ENCODE results near the gene TP53. TPM values are rescaled to one million over a fixed set of nuclear protein-coding genes. Genes with fewer than 3 reads are reported as not detected.
"Not testable (repeated sequence)": the region's sequence is repeated elsewhere in the genome, so short reads cannot be mapped to it uniquely, and the experiment has no call there.

TP53 gene
- total RNA-seq, 1 experiment from 2014 or later, result 46.2 TPM

- DNase-seq (ENCODE audit: extremely low read depth, low read depth), result no peak
Observed at GRCh38 chr17:7640783-7641182, 46.5 kb downstream of the TP53 start.

GRCh38 chr17:7636163-7636562, 51.1 kb downstream of the TP53 start:
- DNase-seq (ENCODE audit: extremely low read depth, low read depth), result no peak

GRCh38 chr17:7634384-7634783, 52.9 kb downstream of the TP53 start:
- DNase-seq (ENCODE audit: extremely low read depth, low read depth), result peak; percentile 53

- no peak for DNase-seq (ENCODE audit: extremely low read depth, low read depth)
Observed at GRCh38 chr17:7633093-7633492, 54.2 kb downstream of the TP53 start.

- DNase-seq (ENCODE audit: extremely low read depth, low read depth), result peak; percentile 44
Observed at GRCh38 chr17:7632492-7632894, 54.8 kb downstream of the TP53 start.

- no peak for DNase-seq (ENCODE audit: extremely low read depth, low read depth)
Observed at GRCh38 chr17:7631398-7632380, 55.6 kb downstream of the TP53 start.

- DNase-seq (ENCODE audit: extremely low read depth, low read depth), result no peak
Observed at GRCh38 chr17:7629939-7630571, 57.2 kb downstream of the TP53 start, which contains the start of gene SHBG. Gene SHBG, plus strand, starts transcription at chr17:7630135. Its CDS starts 38 bp downstream, at chr17:7630173.

- DNase-seq (ENCODE audit: extremely low read depth, low read depth), result peak; percentile 93
Observed at GRCh38 chr17:7627250-7628121, 59.8 kb downstream of the TP53 start, which contains the start of gene SAT2. Gene SAT2, minus strand, starts transcription at chr17:7627821. Its CDS starts 186 bp downstream, at chr17:7627635.

- no peak for DNase-seq (ENCODE audit: extremely low read depth, low read depth)
Observed at GRCh38 chr17:7626956-7627249, 60.4 kb downstream of the TP53 start.

- DNase-seq (ENCODE audit: extremely low read depth, low read depth), result no peak
Observed at GRCh38 chr17:7626307-7626706, 61.0 kb downstream of the TP53 start.

GRCh38 chr17:7625749-7626148, 61.5 kb downstream of the TP53 start:
- not testable (repeated sequence) for DNase-seq (ENCODE audit: extremely low read depth, low read depth)

- DNase-seq (ENCODE audit: extremely low read depth, low read depth), result no peak
Observed at GRCh38 chr17:7623661-7624060, 63.6 kb downstream of the TP53 start.

GRCh38 chr17:7620835-7621234, 66.5 kb downstream of the TP53 start:
- DNase-seq (ENCODE audit: extremely low read depth, low read depth), result no peak

GRCh38 chr17:7618608-7619007, 68.7 kb downstream of the TP53 start:
- no peak for DNase-seq (ENCODE audit: extremely low read depth, low read depth)

Other genes starting within 250 kb of the TP53 start
- 1.2 TPM in 2 replicates for gene FGF11, start 248.0 kb downstream of the TP53 start, total RNA-seq (2014; rRNA removed; shearing (Covaris generic))
- 3.6 and 3.8 TPM in 2 replicates for gene CHRNB1, start 242.4 kb downstream of the TP53 start, total RNA-seq (2014; rRNA removed; shearing (Covaris generic))
- gene ZBTB4, start 207.9 kb downstream of the TP53 start, total RNA-seq (2014; rRNA removed; shearing (Covaris generic)), result 14.7 and 15.3 TPM in 2 replicates
- not detected in 2 replicates for gene SLC35G6, start 206.0 kb downstream of the TP53 start, total RNA-seq (2014; rRNA removed; shearing (Covaris generic))
- gene POLR2A, start 203.1 kb downstream of the TP53 start, total RNA-seq (2014; rRNA removed; shearing (Covaris generic)), result 27.1 and 35.3 TPM in 2 replicates
- 6.9 and 8.1 TPM in 2 replicates for gene TNFSF12, start 138.4 kb downstream of the TP53 start, total RNA-seq (2014; rRNA removed; shearing (Covaris generic))
- gene TNFSF13, start 128.7 kb downstream of the TP53 start, total RNA-seq (2014; rRNA removed; shearing (Covaris generic)), result 0.63 and 1.4 TPM in 2 replicates
- 92.2 and 102 TPM in 2 replicates for gene SENP3, start 125.6 kb downstream of the TP53 start, total RNA-seq (2014; rRNA removed; shearing (Covaris generic))
- 24.5 and 29.4 TPM in 2 replicates for gene CD68, start 107.9 kb downstream of the TP53 start, total RNA-seq (2014; rRNA removed; shearing (Covaris generic))
- gene MPDU1, start 103.6 kb downstream of the TP53 start, total RNA-seq (2014; rRNA removed; shearing (Covaris generic)), result 107 and 133 TPM in 2 replicates
- 0.47 TPM in 1 of 2 replicates, not detected in the other for gene SOX15, start 97.4 kb downstream of the TP53 start, total RNA-seq (2014; rRNA removed; shearing (Covaris generic))
- 72.6 and 73.3 TPM in 2 replicates for gene FXR2, start 72.6 kb downstream of the TP53 start, total RNA-seq (2014; rRNA removed; shearing (Covaris generic))
- 51.5 and 53.9 TPM in 2 replicates for gene SAT2, start 59.7 kb downstream of the TP53 start, total RNA-seq (2014; rRNA removed; shearing (Covaris generic))
- 0.10 TPM in 1 of 2 replicates, not detected in the other for gene SHBG, start 57.4 kb downstream of the TP53 start, total RNA-seq (2014; rRNA removed; shearing (Covaris generic))
- gene ATP1B2, start 36.6 kb downstream of the TP53 start, total RNA-seq (2014; rRNA removed; shearing (Covaris generic)), result not detected in 2 replicates
- gene WRAP53, start 987 bp upstream of the TP53 start, total RNA-seq (2014; rRNA removed; shearing (Covaris generic)), result 16.1 and 17.1 TPM in 2 replicates
- gene EFNB3, start 17.7 kb upstream of the TP53 start, total RNA-seq (2014; rRNA removed; shearing (Covaris generic)), result 0.14 and 0.35 TPM in 2 replicates
- gene DNAH2, start 30.3 kb upstream of the TP53 start, total RNA-seq (2014; rRNA removed; shearing (Covaris generic)), result not detected in 2 replicates
- gene KDM6B, start 146.7 kb upstream of the TP53 start, total RNA-seq (2014; rRNA removed; shearing (Covaris generic)), result 7.7 and 8.8 TPM in 2 replicates
- 0.59 TPM in 1 of 2 replicates, not detected in the other for gene TMEM88, start 167.6 kb upstream of the TP53 start, total RNA-seq (2014; rRNA removed; shearing (Covaris generic))
- gene NAA38, start 170.1 kb upstream of the TP53 start, total RNA-seq (2014; rRNA removed; shearing (Covaris generic)), result 46.6 and 67.2 TPM in 2 replicates
- gene CYB5D1, start 170.5 kb upstream of the TP53 start, total RNA-seq (2014; rRNA removed; shearing (Covaris generic)), result 13.4 and 14.6 TPM in 2 replicates
- 63.9 and 73.7 TPM in 2 replicates for gene CHD3, start 201.3 kb upstream of the TP53 start, total RNA-seq (2014; rRNA removed; shearing (Covaris generic))
- gene RNF227, start 228.8 kb upstream of the TP53 start, total RNA-seq (2014; rRNA removed; shearing (Covaris generic)), result 5.7 and 6.3 TPM in 2 replicates
- gene KCNAB3, start 242.4 kb upstream of the TP53 start, total RNA-seq (2014; rRNA removed; shearing (Covaris generic)), result 0.32 and 1.9 TPM in 2 replicates
- 17.5 and 21.4 TPM in 2 replicates for gene TRAPPC1, start 244.5 kb upstream of the TP53 start, total RNA-seq (2014; rRNA removed; shearing (Covaris generic))
- gene CNTROB, start 244.7 kb upstream of the TP53 start, total RNA-seq (2014; rRNA removed; shearing (Covaris generic)), result 21.0 and 23.9 TPM in 2 replicates

Data from NCI-H460 (cell line).